ENCODE results near the gene COX19. TPM values are rescaled to one million over a fixed set of nuclear protein-coding genes. Genes with fewer than 3 reads are reported as not detected.
A peak's percentile ranks its signal among the peaks of the same experiment; 100 is the strongest.

Gene COX19
- total RNA-seq, 1 experiment from 2014 or later = 37.4 TPM

DNA sequence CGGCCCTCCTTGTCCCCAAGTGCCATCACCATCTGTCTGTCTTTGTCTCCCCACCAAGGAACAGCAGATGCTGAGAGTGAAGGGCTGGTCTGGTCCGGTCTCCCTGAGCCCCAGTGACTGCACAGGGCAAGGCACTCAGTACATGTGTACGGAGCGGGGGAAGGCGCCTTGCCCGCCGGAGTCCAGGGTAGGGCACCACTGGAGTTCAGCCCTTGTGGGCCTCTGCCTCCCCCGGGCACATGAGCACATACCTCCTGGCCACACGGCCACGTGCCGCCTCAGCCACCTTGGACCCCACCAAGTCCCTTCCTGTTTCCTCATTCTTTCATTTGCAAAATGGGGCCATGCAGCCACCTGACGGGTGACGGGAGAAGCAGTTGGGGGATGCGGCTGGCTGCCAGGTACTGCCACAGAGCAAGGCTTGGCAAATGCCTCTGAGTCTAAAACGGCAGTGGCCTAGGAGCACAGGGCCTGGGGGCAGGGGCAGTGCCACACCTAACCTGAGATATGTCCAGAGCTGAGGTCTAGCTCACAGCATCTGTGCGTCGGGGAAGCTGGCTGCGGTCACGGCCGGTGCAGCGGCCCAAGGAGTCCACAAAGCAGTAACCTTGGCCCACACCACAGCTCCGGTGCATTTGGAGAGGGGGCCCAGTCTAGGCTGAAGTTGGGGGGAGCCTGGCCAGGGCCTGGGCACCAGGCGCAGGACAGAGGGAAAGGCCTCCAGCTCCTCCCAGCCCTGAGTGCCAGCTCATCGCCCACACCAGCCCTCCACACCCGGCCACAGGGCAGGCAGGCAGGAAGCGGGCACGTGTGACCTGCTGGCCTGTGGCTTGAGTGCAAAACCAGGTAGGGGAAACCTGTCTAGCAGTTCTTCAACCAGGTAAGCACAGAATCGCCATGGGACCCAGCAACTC lies 26.1 kb downstream of the COX19 start:
- intact Hi-C loops (cut with micrococcal nuclease; ENCODE audit: unreplicated experiment) = loop anchor here (1.0 to 5.0 kb wide), 2 partner anchors 25 to 37 kb away; no protein-coding TSS in a partner anchor
- Mint-ChIP-seq H3K36me3 (ENCODE audit: insufficient read depth, unreplicated experiment) (peaks cover 99% of the 10 kb centered on the region), H3K27me3 (ENCODE audit: unreplicated experiment) (no peaks in the 10 kb centered on the region), H3K27ac (ENCODE audit: unreplicated experiment) (peak overlapping the region; percentile 97), H3K4me3 (ENCODE audit: low read depth, unreplicated experiment) (peak overlapping the region; percentile 65), H3K4me1 (ENCODE audit: low read depth, unreplicated experiment) (peaks cover 74% of the 10 kb centered on the region), H3K9me3 (ENCODE audit: low read depth, unreplicated experiment) (no peaks in the 10 kb centered on the region)
- BruUV-seq (replicated peaks) = no TSS peak
- peak; percentile 98 for DNase-seq
- TF ChIP-seq, protein P1, sequence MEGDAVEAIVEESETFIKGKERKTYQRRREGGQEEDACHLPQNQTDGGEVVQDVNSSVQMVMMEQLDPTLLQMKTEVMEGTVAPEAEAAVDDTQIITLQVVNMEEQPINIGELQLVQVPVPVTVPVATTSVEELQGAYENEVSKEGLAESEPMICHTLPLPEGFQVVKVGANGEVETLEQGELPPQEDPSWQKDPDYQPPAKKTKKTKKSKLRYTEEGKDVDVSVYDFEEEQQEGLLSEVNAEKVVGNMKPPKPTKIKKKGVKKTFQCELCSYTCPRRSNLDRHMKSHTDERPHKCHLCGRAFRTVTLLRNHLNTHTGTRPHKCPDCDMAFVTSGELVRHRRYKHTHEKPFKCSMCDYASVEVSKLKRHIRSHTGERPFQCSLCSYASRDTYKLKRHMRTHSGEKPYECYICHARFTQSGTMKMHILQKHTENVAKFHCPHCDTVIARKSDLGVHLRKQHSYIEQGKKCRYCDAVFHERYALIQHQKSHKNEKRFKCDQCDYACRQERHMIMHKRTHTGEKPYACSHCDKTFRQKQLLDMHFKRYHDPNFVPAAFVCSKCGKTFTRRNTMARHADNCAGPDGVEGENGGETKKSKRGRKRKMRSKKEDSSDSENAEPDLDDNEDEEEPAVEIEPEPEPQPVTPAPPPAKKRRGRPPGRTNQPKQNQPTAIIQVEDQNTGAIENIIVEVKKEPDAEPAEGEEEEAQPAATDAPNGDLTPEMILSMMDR (IDR thresholded peaks at IDR 0.05; ENCODE audit: unreplicated experiment) = no peak
- CTCF ChIA-PET = interaction anchor here (0.8 to 1.7 kb wide), 8 partner anchors 21 to 113 kb away, joined by 3 to 10 read pairs (median 6); partner anchors contain the start of gene COX19

DNA sequence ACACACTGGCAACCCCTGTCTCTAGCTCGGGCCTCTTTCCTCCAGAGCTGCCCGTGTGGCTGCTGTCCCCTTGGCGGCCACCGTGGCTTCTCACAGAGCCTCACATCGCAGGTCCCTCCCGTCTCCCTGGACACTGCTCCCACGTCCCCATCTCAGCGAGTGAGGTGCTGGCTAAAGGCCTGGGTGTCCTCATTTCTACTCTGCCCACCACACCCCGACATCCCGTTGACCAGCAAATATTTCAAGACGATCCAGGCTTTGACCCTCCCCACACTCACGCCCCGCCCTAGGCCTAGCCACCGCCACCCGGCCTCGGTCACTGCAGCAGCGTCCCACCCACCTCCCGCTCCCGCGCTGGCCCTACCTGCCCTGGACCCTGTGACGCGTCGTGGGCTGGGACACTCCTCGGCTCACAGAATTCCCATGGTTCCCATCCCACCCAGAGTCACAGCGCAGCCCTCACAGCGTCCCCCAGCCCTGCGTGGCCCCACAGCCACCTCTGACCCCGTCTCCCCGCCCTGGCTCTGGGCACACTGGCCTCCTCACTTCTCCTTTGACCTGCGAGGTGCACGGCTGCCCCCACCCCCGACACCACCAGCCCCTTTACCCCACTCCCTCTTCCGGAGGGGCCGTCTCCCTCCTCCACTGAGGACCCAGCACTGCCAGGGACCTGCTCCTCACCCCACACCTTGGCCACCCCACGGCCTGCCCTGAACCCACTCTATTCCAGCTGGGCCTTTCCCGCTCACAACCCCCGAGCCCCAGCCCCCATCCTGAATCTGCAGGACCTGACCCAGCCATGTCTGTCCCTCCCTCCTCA lies 27.7 kb downstream of the COX19 start:
- peak overlapping the region; percentile 97 for H3K27ac Mint-ChIP-seq (ENCODE audit: unreplicated experiment)
- peak overlapping the region; percentile 65 for H3K4me3 Mint-ChIP-seq (ENCODE audit: low read depth, unreplicated experiment)
- peaks cover 82% of the 10 kb centered on the region for H3K36me3 Mint-ChIP-seq (ENCODE audit: insufficient read depth, unreplicated experiment)
- no peaks in the 10 kb centered on the region for H3K9me3 Mint-ChIP-seq (ENCODE audit: low read depth, unreplicated experiment)
- CTCF ChIA-PET = no interaction called here
- peak; percentile 68 for DNase-seq
- TF ChIP-seq, protein P1 (IDR thresholded peaks at IDR 0.05; ENCODE audit: unreplicated experiment) = no peak
- BruUV-seq (replicated peaks) = no TSS peak
- H3K27me3 Mint-ChIP-seq (ENCODE audit: unreplicated experiment) = no peaks in the 10 kb centered on the region
- H3K4me1 Mint-ChIP-seq (ENCODE audit: low read depth, unreplicated experiment) = peaks cover 72% of the 10 kb centered on the region
- intact Hi-C loops (cut with micrococcal nuclease; ENCODE audit: unreplicated experiment) = loop anchor here (5.0 kb wide), 1 partner anchor 35 kb away; no protein-coding TSS in a partner anchor

DNA sequence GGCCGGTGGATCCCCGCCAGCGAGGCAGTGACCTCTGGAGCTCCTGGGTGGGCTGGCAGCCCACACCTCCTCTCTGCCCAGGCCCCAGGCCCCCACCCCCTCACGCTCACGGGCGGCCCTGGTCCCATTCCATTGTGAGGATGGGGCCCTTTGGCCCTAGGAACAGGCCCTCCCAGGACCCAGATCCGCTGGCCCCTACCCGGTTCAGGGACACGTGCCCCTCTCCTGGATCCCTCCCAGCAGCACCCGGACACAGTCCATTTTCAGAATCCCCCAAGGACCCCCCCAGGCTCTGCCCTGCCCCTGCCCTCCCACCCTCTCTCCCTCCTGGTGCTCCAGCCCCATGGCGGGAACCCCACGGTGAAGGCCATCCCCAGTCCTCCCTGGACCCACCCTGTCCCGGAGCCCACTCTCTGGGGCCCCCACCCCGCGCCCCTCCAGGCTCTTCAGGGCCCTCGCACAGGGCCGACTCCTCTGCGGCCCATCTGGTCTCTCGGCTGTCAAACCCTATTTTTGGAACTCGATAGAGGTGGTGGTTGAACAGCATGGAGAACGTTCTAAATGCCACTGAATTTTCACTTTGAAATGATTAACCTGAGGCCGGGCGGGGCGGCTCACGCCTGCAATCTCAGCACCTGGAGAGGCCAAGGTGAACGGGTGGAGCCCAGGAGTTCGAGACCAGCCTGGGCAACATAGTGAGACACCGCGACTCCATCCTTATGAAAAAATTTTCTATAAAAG lies 28.9 kb downstream of the COX19 start:
- DNase-seq = peak; percentile 84
- H3K27me3 Mint-ChIP-seq (ENCODE audit: unreplicated experiment) = no peaks in the 10 kb centered on the region
- CTCF ChIA-PET = interaction anchor here (0.7 to 1.9 kb wide), 5 partner anchors 18 to 78 kb away, joined by 3 to 17 read pairs (median 10); no protein-coding TSS in a partner anchor

More for the DNA sequence above, 28.9 kb downstream of the COX19 start:
- intact Hi-C loops (cut with micrococcal nuclease; ENCODE audit: unreplicated experiment) = loop anchor here (5.0 kb wide), 1 partner anchor 34 kb away; no protein-coding TSS in a partner anchor
- no TSS peak for BruUV-seq (replicated peaks)
- H3K27ac Mint-ChIP-seq (ENCODE audit: unreplicated experiment) = peak overlapping the region; percentile 97
- H3K4me1 Mint-ChIP-seq (ENCODE audit: low read depth, unreplicated experiment) = peaks cover 69% of the 10 kb centered on the region
- TF ChIP-seq, protein P1 (IDR thresholded peaks at IDR 0.05; ENCODE audit: unreplicated experiment) = no peak
- peak overlapping the region; percentile 65 for H3K4me3 Mint-ChIP-seq (ENCODE audit: low read depth, unreplicated experiment)
- peaks cover 75% of the 10 kb centered on the region for H3K36me3 Mint-ChIP-seq (ENCODE audit: insufficient read depth, unreplicated experiment)
- peaks cover 6% of the 10 kb centered on the region for H3K9me3 Mint-ChIP-seq (ENCODE audit: low read depth, unreplicated experiment)
